Kidney glomerular epithelial cell (primary cell): ENCODE data around the gene PGBD5.
"Not testable (repeated sequence)": the region's sequence is repeated elsewhere in the genome, so short reads cannot be mapped to it uniquely, and the experiment has no call there.

Experiments used
- DNase-seq: peaks from one replicate; lab custom pipeline; 2025; lab: John Stamatoyannopoulos, UW

The PGBD5 gene

DNA sequence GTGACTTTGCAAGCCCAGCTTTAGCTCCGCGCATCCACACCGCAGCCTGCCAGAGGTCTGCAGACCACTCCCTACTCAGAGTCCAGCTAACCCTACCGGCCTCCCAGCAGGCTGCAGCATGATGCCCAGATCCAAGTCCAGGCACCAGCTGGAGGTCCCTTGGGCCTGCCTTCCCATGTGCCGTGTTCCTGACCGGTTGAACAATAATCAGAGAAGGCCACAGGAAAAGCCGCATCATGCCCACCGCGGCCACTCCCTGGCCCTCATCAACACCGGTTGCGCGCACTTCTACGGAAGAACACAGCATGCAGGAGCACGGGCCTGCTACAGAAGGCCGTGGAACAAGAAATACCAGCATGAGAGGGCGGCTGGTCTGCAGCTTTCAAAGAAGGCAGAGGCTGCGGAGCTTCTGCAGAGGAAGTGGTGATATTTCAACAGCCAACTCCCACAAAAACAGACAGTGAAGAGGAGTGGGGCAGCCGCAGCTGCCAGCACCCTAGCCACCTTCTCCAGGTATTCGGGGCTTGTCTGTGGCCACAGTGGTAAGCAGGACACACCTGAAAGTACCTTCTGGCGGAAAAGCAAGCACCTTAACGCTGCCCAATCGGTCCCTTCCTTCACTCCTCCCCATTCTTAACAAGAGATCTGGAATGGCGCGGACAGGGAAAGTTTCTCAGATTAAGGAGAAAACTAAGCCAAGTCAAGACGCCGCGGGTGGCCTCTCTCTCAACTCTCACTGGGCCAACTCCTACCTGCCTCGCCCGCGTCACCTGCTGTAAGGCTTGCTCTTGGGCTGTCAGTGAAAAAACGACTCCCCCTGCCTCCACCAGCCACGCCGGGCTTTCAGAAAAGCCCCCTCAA lies 1.5 kb downstream of the PGBD5 start:
- DNase-seq = no peak

DNA sequence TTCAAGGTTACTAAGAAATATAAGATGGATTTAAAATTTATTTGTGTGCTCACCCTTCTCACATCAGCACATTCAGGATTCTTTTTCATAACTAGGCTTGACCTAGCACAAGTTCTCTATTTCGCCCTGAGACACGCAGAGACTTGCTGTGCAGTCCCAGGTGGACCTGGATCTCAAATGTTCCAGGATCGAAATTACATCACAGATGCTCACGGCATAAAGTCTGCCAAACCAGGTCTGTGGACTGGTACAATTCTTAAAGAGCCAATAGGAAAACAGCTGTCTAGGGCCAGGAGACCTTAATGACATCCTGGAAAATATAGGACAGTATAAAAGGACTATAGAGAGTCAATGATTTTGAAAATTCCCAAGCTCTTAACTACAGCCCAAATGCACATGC lies 2.2 kb downstream of the PGBD5 start:
- no peak for DNase-seq

DNA sequence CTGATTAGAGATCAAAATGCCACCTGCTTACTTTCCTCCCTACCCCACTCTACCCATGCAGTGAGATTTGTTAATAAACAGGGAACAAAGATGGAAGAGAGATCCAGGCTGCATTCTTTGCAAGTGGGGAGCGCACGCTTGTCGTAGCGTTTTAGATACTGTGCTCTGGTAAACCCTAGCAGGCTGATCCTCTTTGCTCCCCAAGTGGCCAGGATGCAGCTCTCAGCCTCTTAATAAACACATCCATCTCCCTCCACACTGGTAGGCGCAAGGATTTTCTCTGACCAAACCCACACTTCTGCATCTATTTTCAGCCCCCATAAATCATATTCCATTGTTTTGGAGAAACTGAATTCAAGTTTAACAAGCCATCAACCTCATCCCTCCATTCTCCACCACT lies 2.9 kb downstream of the PGBD5 start:
- DNase-seq = no peak

DNA sequence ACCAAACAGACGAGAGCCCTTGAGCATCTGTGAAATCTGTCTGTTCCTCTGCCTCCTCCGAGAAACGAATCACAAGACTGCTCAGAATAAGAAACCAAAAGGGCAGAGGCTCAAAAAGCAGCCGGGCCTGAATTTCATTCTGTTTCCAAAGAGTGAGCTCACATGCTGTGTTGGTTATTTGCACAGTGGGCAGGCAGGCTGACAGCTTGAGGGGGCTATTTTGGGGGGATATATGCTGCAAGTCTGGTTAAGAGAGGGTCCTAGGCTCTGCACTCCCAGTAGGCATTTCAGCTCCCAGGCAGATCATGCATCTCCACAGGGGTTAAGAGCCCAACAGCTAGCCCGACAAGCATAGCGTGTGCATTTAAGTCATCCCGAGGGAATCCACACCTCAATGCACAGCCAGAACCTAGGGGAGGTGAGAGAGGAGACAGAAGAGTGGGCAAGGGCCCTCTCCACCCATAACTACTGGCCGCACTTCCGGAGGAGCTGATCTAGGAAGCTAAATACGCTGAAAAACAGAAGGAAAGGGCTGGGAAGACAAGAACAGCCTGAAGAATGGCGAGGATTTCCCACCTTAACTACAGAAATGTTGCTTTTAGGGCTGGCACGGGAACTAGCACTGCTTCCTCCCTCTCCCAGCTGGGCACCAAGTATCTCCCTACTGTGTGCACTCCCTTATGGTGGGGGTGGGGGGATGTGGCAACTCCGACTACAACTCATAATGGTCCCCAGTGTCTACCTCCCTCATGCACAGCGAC lies 3.7 kb downstream of the PGBD5 start:
- DNase-seq = no peak

DNA sequence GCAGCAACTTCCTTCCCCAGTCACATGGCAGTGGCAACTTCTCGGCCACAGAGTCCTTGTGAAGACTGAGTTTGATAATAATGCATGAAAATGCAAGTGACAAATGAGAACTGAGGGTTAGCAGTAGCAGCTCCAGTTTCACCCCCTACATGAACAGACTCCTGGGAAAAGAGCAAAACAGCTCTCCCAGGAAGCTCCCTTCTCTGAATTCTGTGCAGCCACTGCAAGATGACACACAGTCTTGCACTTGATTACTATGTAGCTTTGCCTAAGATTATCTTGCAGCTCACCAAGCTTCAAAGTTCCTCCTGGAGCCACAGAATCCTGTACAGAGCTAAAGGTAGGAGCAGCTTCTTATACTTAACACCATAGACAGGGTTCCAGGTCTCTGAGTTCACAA lies 4.7 kb downstream of the PGBD5 start:
- no peak for DNase-seq

DNA sequence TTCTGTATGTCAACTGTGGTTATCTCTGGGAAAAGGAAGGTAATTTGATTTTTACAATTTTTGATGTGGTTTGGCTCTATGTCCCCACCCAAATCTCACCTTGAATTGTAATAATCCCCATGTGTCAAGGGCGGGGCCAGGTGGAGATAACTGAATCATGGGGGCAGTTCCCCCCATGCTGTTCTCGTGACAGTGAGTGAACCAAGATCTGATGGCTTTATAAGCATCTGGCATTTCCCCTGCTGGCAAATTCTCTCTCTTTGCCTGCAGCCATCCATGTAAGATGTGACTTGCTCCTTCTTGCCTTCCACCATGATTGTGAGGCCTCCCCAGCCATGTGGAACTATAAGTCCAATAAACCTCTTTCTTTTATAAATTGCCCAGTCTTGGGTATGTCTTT lies 5.8 kb downstream of the PGBD5 start:
- not testable (repeated sequence) for DNase-seq

DNA sequence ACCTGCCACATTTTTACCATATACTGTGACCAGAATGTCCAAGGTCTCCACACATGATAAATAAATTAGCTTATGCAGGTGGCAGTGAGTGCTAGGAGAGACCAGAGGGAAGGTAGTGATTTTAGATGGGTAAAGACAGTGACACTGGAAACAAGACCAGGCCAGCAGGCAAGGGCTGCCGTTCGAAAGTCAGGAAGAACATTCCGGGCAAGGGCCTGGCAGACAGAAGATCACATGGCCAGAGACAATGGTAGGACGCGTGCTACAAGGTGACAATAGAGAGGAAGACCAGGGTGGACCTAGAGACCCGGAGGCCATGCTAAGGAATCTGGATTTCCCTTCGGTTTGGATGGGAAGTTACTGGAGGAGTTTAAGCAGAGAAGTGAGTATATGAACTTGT lies 9.7 kb downstream of the PGBD5 start:
- no peak for DNase-seq

DNA sequence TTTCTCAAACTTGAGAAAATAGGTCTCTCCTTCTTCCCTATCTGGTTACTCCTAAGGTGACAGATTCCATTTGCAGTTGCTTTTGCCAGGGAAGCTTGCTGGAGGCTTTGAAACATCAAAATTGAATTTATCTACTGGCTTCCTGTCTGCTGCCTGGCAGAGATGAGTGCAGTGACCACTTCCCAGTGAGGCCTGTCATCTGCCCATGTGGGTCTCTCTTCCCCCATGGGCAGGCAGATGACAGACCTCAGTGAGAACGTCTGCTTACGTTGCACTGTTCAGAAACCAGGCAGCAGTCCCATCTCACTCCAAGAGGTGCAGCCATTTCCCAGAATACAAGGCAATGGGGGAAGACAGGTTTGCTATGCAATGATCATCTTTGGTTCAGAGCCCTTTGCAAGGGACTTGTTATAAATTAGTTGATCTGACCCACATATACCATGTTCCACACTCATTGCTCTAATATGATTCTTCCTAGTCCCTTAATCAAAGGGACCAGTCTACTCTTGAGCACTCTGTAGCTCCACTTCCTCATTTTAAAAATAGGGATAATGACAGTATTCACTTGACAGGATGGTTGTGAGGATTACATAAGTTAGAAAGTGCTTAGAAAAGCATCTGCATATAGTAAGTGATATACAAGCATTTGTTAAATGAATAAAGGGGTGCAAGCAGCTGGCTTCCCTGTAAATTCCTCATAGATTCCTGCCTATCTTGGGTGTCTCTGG lies 10.6 kb downstream of the PGBD5 start:
- no peak for DNase-seq

DNA sequence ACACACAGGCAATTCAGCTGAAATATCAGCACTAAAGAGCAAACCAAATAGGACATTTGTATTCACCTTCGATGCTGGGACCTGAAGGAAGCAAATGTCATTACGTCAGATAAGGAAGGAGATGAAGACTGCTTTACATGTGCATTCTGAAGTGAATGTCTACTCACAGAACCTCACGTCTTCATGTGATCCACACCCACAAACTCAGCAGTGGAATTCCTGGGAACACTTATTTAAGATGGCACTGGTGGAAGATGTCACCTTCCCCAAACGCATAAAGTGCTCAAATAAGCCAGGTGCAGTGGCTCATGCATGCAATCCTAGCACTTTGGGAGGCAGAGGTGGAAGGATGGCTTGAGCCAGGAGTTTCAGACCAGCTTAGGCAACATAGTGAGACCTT lies 11.4 kb downstream of the PGBD5 start:
- no peak for DNase-seq

DNA sequence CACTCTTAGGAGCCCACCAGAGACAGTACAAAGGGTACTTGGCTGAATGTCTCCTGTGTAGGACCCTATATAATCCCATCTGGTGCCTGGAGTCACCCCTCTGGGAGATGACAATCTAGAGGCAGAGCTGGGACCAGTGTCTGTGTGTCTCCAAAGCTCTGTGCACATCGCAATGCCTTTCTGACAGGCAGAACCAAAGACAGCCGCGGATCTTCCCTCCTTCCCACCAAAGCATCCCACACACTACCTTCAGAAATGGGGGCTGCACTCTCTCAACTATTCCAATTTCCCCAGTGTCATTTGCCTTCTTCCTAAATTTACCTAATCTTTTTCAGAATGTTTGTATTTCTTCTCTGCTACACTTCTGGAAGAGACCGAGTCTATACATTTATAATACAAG lies 12.0 kb downstream of the PGBD5 start:
- DNase-seq = no peak

DNA sequence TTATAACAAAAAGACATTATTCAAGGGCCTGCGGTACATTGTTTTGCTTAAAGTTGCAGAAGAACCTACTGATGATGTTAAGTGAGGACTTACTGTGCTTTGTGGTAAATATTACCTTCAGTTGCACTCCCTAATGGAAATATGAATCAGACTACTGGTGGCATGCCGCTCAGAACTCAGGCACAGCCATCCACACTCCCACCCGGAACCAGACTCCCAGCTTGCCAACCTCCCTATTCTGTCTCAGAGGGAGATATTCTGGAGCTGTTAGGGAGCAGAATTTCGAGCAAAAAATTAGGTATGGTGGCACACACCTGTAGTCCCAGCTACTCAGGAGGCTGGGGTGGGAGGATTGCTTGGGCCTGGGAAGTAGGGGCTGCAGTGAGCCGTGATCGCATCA lies 13.1 kb downstream of the PGBD5 start:
- DNase-seq = no peak

DNA sequence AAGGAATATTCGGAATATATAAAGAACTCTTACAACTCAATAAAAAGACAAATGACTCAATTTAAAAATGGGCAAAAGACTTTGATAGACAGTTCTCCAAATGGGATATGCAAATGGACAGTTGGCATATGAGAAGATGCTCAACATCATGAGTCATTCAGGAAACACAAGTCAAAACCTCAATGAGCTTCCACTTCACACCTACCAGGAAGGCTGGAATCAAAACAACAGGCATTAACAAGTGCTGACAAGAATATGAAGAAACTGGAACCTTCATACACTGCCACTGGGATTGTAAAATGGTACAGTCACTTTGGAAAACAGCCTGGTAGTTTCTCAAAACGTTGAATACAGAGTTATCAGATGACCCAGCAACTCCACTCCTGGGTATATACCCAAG lies 17.2 kb downstream of the PGBD5 start:
- DNase-seq = no peak

DNA sequence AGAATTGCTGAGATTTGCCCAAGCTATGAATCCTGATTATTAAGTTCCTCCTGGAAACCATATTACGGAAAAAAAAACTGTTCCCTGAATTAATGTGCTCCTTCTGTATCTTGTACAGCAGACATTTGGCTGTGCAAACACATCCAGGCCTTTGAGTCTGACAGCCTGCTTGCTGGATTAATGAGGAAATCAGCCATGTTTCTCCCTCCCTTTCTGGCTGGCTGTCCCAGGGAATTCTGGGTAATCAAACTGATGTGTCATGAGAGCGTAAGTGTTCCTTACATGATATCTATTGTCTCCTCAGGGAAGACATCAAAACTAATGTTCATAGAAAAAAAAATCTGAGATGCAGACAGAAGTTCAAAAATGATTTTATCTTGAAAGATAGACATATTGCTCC lies 18.8 kb downstream of the PGBD5 start:
- no peak for DNase-seq

DNA sequence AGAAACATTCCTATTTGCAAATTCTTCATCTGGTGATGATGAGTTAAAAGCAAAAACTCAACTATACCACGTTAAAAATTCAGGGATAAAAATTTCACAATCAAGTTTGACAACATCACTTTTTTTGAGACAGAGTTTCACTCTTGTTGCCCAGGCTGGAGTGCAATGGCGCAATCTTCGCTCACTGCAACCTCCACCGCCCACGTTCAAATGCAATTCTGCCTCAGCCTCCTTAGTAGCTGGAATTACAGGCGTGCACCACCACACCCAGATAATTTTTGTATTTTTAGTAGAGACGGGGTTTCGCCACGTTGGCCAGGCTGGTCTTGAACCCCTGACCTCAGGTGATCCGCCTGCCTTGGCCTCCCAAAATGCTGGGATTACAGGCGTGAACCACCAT lies 19.4 kb downstream of the PGBD5 start:
- not testable (repeated sequence) for DNase-seq

DNA sequence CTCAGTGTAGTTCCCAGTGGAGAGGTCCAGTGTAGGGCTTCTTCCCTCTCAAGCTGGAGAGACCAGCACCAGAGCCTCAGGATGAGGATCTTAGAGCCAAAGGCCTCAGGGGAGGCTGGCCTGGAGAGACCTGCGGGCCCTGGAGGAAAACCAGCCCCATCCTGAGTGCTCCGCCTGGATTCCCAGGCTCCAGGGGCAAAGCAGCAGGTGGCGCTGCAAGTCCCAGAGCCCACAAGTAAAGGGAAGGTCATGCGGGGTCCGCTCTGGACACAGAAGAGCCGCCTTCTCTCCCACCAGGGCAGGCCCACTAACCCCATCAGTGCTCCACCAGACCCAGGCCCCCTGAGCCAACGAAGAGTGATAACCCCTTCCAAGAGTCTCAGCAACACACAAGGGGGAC lies 22.7 kb downstream of the PGBD5 start:
- no peak for DNase-seq

DNA sequence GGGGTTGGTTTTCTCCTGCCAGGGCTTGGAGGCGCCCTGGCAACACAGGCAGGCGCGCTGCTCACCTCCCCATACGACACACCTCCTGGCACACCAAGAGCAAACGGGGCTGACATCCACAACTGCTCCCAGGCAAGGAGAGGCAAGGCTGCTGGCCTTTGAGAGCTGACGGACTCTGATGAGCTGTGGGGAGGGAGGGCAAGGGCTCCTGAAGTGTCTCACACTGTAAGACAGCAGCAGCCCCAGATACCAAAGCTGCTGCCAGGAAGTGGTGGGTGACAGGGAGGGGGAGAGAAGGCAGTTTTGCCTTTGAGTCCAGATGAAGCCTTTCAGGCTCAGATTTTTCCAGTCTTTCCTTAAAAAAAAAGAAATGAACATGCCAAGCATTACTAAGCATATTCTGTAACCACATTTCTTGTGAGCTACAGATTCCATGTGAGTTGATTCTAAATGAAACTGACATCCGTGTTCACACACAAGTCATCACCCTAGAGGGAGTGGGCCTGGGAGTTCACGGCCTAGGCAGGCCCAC lies 24.3 kb downstream of the PGBD5 start:
- DNase-seq = no peak

DNA sequence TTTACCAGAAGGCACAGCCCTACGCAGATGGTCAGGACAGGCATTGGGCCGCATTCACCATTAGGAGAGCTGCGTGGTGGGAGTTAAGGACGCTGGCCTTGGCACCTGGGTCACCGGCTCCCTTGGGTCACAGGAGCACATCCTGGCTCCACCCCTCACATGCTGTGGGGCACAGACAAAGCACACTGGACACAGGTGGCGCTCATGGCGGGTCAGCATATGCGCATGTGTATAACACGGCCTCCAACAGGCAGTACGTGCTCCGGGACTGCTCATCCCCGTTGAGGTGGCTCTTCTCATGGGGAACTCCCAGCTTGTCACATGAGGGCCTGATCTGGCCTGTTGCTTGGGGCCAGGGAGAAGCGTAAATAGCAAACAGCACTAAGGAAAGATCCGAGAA lies 25.0 kb downstream of the PGBD5 start:
- DNase-seq = no peak

DNA sequence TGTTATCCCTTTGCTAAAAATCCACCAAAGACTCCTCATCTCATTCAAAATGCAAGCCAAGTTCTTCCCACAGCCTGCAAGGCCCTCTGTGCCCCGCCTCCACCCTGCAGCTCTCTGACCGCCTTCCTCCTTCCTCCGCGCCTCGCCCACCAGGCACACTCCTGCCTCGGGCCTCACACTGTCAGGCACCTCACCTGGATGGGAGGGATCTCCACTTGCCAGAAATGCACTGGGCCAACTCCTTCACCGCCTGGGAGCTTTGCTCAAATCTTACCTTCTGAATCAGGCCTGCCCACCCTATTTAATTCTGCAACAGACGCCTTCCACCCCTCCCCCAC lies 26.2 kb downstream of the PGBD5 start:
- no peak for DNase-seq

DNA sequence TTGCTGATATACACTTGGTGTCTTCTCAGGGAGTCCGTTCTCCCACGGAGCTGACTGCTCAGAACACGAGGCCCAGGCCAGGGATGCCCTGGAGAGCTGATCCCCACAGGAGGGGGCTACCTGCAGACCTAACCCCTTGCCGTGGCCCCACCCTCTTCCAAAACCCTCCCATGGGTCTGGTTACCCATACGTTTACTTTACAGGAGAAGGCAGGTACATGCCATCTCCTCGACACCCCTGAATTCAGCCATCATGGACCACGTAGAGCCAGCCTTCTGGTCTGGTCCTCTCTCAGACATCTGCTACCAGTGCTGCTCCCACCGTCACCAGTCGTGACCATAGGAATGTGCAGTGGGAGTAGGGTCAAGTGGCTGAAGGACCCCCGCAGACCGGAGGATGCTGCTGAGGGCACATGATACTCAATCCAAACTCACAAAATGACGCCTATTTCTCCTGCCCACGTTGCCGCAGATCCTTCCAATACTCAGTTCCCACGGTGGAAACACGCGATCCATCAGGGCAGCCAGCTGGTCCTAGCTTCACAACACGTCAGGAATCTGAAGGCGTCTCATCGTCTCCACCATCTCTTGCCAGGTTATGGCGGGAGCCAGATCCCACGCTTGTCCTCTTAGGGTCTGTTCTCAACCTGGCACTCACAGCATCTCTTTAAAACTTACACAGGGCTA lies 26.7 kb downstream of the PGBD5 start:
- DNase-seq = no peak

DNA sequence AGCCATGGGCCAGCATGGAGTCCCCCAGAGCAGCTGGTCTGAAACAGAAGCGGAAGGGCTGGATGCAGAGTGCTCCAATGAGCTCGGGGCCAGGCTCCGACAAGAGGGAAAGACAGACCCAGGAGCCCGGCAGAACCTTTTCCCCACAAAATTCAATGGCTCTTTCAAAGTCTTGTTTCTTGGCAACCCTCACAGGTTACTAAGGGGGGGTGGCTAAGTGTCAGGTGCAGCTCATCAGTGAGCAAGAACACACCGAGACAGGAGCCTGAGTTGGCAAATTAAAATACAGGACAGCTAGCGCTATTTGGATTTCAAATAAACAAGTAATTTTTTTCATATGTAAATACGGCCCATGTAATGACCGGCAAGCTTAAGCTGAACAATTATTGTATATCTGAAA lies 27.3 kb downstream of the PGBD5 start:
- no peak for DNase-seq

DNA sequence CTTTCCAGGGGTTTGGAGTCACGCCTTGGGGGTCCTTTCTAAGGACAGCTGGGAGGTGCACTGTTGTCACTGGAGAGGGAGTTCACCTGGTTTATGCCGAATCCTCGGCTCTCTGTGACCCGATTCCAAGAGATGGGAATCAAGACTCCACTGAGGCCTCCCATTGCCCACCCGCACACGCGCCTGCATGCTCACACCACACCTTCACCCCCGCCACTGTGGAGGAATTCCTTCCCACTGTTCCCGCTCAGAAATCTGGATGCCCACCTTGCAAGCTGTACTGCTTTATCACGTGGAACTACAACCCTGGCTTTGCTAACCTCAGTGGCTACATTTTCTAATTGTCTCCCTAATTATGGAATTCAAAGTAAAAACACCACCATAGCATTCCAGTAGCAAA lies 29.2 kb downstream of the PGBD5 start:
- DNase-seq = no peak

DNA sequence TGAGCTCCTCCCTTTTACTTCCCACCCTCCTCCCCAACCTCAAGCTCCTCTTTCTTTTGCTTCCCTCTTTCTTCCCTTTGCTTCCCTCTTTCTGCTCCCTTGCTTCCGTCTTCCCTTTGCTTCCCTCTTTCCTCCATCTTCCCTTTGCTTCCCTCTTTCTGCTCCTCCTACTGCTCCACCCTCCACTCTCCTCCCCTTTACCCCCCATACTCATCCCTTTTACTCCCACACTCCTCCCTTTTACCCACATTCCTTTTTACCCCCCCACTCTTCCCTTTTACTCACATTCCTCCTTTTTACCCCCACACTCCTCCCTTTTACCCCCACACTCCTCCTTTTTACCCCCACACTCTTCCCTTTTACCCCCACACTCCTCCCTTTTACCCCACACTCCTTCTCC lies 30.2 kb downstream of the PGBD5 start:
- no peak for DNase-seq
